Osteoblast (primary cell): ENCODE data around the gene GGTLC1. TPM values are rescaled to one million over a fixed set of nuclear protein-coding genes. Genes with fewer than 3 reads are reported as not detected.
"Not testable (repeated sequence)": the region's sequence is repeated elsewhere in the genome, so short reads cannot be mapped to it uniquely, and the experiment has no call there.

Experiments used
- DNase-seq: peaks from one replicate; pipeline ENCODE4 v3.0.0; 2011; ENCODE audit warnings: low spot score, mixed read lengths; ENCODE audit not compliant: insufficient read length; ENCODE audit errors: missing footprints
- H2AFZ ChIP-seq: 2 replicates; pipeline ENCODE4 v1.6.0; 2011; ENCODE audit warnings: mild to moderate bottlenecking, low read length
- H3K27ac ChIP-seq: 2 replicates; pipeline ENCODE4 v1.5.1; 2011; ENCODE audit warnings: mild to moderate bottlenecking, low read depth, low read length, moderate library complexity
- H3K27me3 ChIP-seq: 2 replicates; pipeline ENCODE4 v1.6.0; 2012; ENCODE audit warnings: mild to moderate bottlenecking, control low read depth, inconsistent platforms, low read length, moderate library complexity; ENCODE audit not compliant: insufficient read depth
- H3K36me3 ChIP-seq: 2 replicates; pipeline ENCODE4 v1.5.1; 2011; ENCODE audit warnings: mild to moderate bottlenecking, low read length, control low read depth, moderate library complexity; ENCODE audit not compliant: insufficient read depth
- H3K4me1 ChIP-seq: 2 replicates; pipeline ENCODE4 v1.5.1; 2011; ENCODE audit warnings: mild to moderate bottlenecking, low read length, control low read depth, moderate library complexity; ENCODE audit not compliant: insufficient read depth
- H3K4me2 ChIP-seq: 2 replicates; pipeline ENCODE4 v1.6.0; 2011; ENCODE audit warnings: mild to moderate bottlenecking, low read length; ENCODE audit not compliant: insufficient read depth
- H3K4me3 ChIP-seq: fragments of 200-600 bp; sonication (generic); 3 replicates; pipeline ENCODE4 v1.5.1; 2012; ENCODE audit warnings: mild to moderate bottlenecking, low read length, inconsistent platforms; ENCODE audit not compliant: insufficient read depth
- H3K79me2 ChIP-seq: 2 replicates; pipeline ENCODE4 v1.6.0; 2012; ENCODE audit warnings: mild to moderate bottlenecking, low read length, control low read depth, inconsistent platforms; ENCODE audit not compliant: insufficient read depth
- H3K9me3 ChIP-seq: 2 replicates; pipeline ENCODE4 v1.5.1; 2011; ENCODE audit warnings: low read depth, low read length, control low read depth
- H4K20me1 ChIP-seq: 2 replicates; pipeline ENCODE4 v1.6.0; 2012; ENCODE audit warnings: mild to moderate bottlenecking, low read length, control low read depth; ENCODE audit not compliant: insufficient read depth
- CTCF ChIP-seq: IDR thresholded peaks from 2 replicates; pipeline ENCODE4 v1.5.1; 2011; ENCODE audit warnings: mild to moderate bottlenecking, low read depth, low read length, moderate library complexity; ENCODE audit errors: extremely low read depth
- total RNA-seq: library from RNA; depleted of rRNA; stranded (reverse); fragments of >200 nt; gene quantifications from 2 replicates; pipeline ENCODE4 v1.2.3, GENCODE V29; 2012

Gene GGTLC1
- total RNA-seq, 1 donor: not detected

- H3K79me2 ChIP-seq, H3K4me3 ChIP-seq, H3K27ac ChIP-seq, DNase-seq, H3K36me3 ChIP-seq, H2AFZ ChIP-seq, H3K27me3 ChIP-seq, H3K4me2 ChIP-seq, H3K4me1 ChIP-seq, H4K20me1 ChIP-seq, H3K9me3 ChIP-seq: not testable (repeated sequence)
Measured at GRCh38 chr20:23979899-23980811, 8.4 kb downstream of the GGTLC1 start.

- H3K4me2 ChIP-seq, DNase-seq, H4K20me1 ChIP-seq, H3K27ac ChIP-seq, H3K79me2 ChIP-seq, H2AFZ ChIP-seq, H3K27me3 ChIP-seq, H3K4me3 ChIP-seq, H3K9me3 ChIP-seq, H3K36me3 ChIP-seq, H3K4me1 ChIP-seq: not testable (repeated sequence)
Measured at GRCh38 chr20:23979380-23979779, 9.2 kb downstream of the GGTLC1 start.

DNA sequence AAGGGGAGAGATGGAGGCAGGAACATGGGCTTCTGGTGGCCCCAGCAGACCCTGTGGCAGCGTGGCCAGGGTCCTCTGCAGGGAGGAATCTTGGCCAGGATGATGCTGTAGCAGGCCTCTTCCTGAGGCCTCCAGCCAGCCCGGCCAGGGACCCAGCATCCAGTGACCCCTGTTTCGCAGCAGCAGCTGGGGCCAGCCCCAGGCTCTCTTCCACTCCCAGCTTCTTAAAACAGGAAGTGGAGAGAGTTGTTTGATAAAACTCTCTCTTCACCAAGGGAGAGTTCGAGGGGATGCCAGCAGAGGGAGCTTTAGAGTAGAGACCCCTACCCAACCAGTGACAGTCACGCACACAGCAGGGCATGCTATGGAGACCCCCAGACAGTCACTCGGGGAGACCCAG is 10.1 kb downstream of the GGTLC1 start:
- not testable (repeated sequence) for H3K79me2 ChIP-seq, H2AFZ ChIP-seq, H3K4me3 ChIP-seq, H3K9me3 ChIP-seq, H3K4me1 ChIP-seq, H3K27me3 ChIP-seq, H3K36me3 ChIP-seq, H3K4me2 ChIP-seq, H3K27ac ChIP-seq, DNase-seq, H4K20me1 ChIP-seq

GRCh38 chr20:23974966-23975365 is 13.6 kb downstream of the GGTLC1 start:
- H3K79me2 ChIP-seq: no peaks in the 10 kb centered on the region
- no peak for TF ChIP-seq CTCF
- no peaks in the 10 kb centered on the region for H3K36me3 ChIP-seq
- H3K27ac ChIP-seq: no peak overlapping the region
- no peaks in the 10 kb centered on the region for H3K4me1 ChIP-seq
- no peaks in the 10 kb centered on the region for H3K27me3 ChIP-seq
- H2AFZ ChIP-seq: no peak overlapping the region
- no peak overlapping the region for H3K4me2 ChIP-seq
- no peak for DNase-seq
- no peak overlapping the region for H3K4me3 ChIP-seq
- H3K9me3 ChIP-seq: no peaks in the 10 kb centered on the region
- no peaks in the 10 kb centered on the region for H4K20me1 ChIP-seq

- no peaks in the 10 kb centered on the region for H3K27me3 ChIP-seq
- no peak overlapping the region for H3K4me3 ChIP-seq
- H3K27ac ChIP-seq: no peak overlapping the region
- TF ChIP-seq CTCF: no peak
- H3K4me1 ChIP-seq: no peaks in the 10 kb centered on the region
- H3K79me2 ChIP-seq: no peaks in the 10 kb centered on the region
- no peak for DNase-seq
- H3K36me3 ChIP-seq: no peaks in the 10 kb centered on the region
- H4K20me1 ChIP-seq: no peaks in the 10 kb centered on the region
- no peaks in the 10 kb centered on the region for H3K9me3 ChIP-seq
- no peak overlapping the region for H2AFZ ChIP-seq
- H3K4me2 ChIP-seq: no peak overlapping the region
Measured at GRCh38 chr20:23971310-23971709, 17.3 kb downstream of the GGTLC1 start.
